PC-9 (cell line): ENCODE results near the gene TPH1. TPM values are rescaled to one million over a fixed set of nuclear protein-coding genes. Genes with fewer than 3 reads are reported as not detected.

Source experiments
- total RNA-seq: library from RNA; stranded (reverse); gene quantifications from 2 replicates; pipeline ENCODE4 v1.2.3, GENCODE V29; 2021

The TPH1 gene
- total RNA-seq, 1 experiment from 2014 or later: not detected

Other genes with a start within 250 kb of the TPH1 start
- gene SERGEF, start 33.2 kb downstream of the TPH1 start, total RNA-seq: 28.7 and 34.1 TPM in 2 replicates
- gene SAAL1, start 59.8 kb upstream of the TPH1 start, total RNA-seq: 23.5 and 32.1 TPM in 2 replicates
- gene MRGPRX3, start 86.3 kb upstream of the TPH1 start, total RNA-seq: not detected in 2 replicates
- gene MRGPRX4, start 126.6 kb upstream of the TPH1 start, total RNA-seq: not detected in 2 replicates
- not detected in 2 replicates for gene SAA4, start 190.5 kb upstream of the TPH1 start, total RNA-seq
- 1.2 TPM in 1 of 2 replicates, not detected in the other for gene SAA2, start 202.4 kb upstream of the TPH1 start, total RNA-seq
- gene SAA1, start 220.0 kb upstream of the TPH1 start, total RNA-seq: 1.9 TPM in 1 of 2 replicates, not detected in the other